Measurements from ENCODE around the gene INTS7. TPM values are rescaled to one million over a fixed set of nuclear protein-coding genes. Genes with fewer than 3 reads are reported as not detected.

INTS7 gene
- total and polyA plus RNA-seq, 11 donors: 3.6 to 12.9 (median 9.1) TPM

GRCh38 chr1:212044851-212045250 is 9.5 kb upstream of the INTS7 start:
- H3K36me3 ChIP-seq: peaks cover 0 to 7% (median 0%) of the 10 kb centered on the region in 9 donors
- ATAC-seq: no peak
- no peak overlapping the region for H3K4me3 ChIP-seq
- no peaks in the 10 kb centered on the region for H3K9me3 ChIP-seq
- no peak for DNase-seq
- H3K4me1 ChIP-seq: no peaks in the 10 kb centered on the region
- H3K27me3 ChIP-seq: no peaks in the 10 kb centered on the region
- whole genome bisulfite sequencing, 4 donors: 87 to 94% (median 91%) methylated on average over 1 of the region's 1 CpG
- H3K27ac ChIP-seq: no peak overlapping the region
- TF ChIP-seq CTCF (IDR thresholded peaks at IDR 0.05): no peak
- TF ChIP-seq POLR2A (IDR thresholded peaks at IDR 0.05): no peak
- intact Hi-C loops (cut with DNase I): no loop called here

- no peak for TF ChIP-seq POLR2A (IDR thresholded peaks at IDR 0.05)
- TF ChIP-seq CTCF (IDR thresholded peaks at IDR 0.05): no peak
- H3K36me3 ChIP-seq: peaks cover 0 to 6% (median 0%) of the 10 kb centered on the region in 9 donors
- H3K4me1 ChIP-seq: no peaks in the 10 kb centered on the region
- intact Hi-C loops (cut with DNase I): no loop called here
- no peak for ATAC-seq
- H3K9me3 ChIP-seq: no peaks in the 10 kb centered on the region
- DNase-seq: no peak
- H3K27me3 ChIP-seq: no peaks in the 10 kb centered on the region
- no peak overlapping the region for H3K27ac ChIP-seq
- H3K4me3 ChIP-seq: no peak overlapping the region
Observed at GRCh38 chr1:212042436-212042835, 7.1 kb upstream of the INTS7 start.

- TF ChIP-seq POLR2A (IDR thresholded peaks at IDR 0.05) (no peak), CTCF (IDR thresholded peaks at IDR 0.05) (no peak)
- Histone ChIP-seq H3K27me3 (no peaks in the 10 kb centered on the region), H3K9me3 (no peaks in the 10 kb centered on the region), H3K27ac (no peak overlapping the region), H3K4me3 (peak overlapping the region in 1 of 12 donors; percentile 24), H3K36me3 (no peaks in the 10 kb centered on the region), H3K4me1 (peaks cover 0 to 11% (median 5%) of the 10 kb centered on the region in 12 donors)
- DNase-seq: no peak
- WGBS, 4 donors: 76 to 80% (median 79%) methylated on average over 5 of the region's 5 CpGs
- no peak for ATAC-seq
- intact Hi-C loops (cut with DNase I): no loop called here
Observed at GRCh38 chr1:212040629-212041412, 5.5 kb upstream of the INTS7 start.

GRCh38 chr1:212039622-212040021 is 4.3 kb upstream of the INTS7 start:
- TF ChIP-seq CTCF (IDR thresholded peaks at IDR 0.05) (no peak), POLR2A (IDR thresholded peaks at IDR 0.05) (no peak)
- no peak overlapping the region for H3K4me3 ChIP-seq
- 88 to 97% (median 95%) methylated on average over 2 of the region's 2 CpGs for WGBS, 4 donors
- H3K27me3 ChIP-seq: no peaks in the 10 kb centered on the region
- DNase-seq: no peak
- no peak for ATAC-seq
- no peaks in the 10 kb centered on the region for H3K36me3 ChIP-seq
- no peaks in the 10 kb centered on the region for H3K9me3 ChIP-seq
- H3K4me1 ChIP-seq: peaks cover 0 to 13% (median 5%) of the 10 kb centered on the region in 12 donors
- H3K27ac ChIP-seq: no peak overlapping the region
- intact Hi-C loops (cut with DNase I): loop anchor here in 4 of 10 donors (10.0 kb wide), 3 partner anchors 205 to 415 kb away; partner anchors contain the start of gene LPGAT1 (in 1 of the 4)
